ENCODE results near the gene KLHDC8A. TPM values are rescaled to one million over a fixed set of nuclear protein-coding genes. Genes with fewer than 3 reads are reported as not detected.

KLHDC8A gene
- total and polyA plus RNA-seq, 2 of the 4 experiments (the other 2 are of a cell fraction), result not detected

GRCh38 chr1:205335692-205336091, 21.0 kb downstream of the KLHDC8A start:
- Histone ChIP-seq H3K27me3 (ENCODE audit: control insufficient read depth, insufficient read depth, low read length) (peaks cover 69% of the 10 kb centered on the region), H3K27ac (ENCODE audit: insufficient read depth, low read length) (no peak overlapping the region), H2BK20ac (ENCODE audit: low read depth, low read length) (no peak overlapping the region), H2BK120ac (ENCODE audit: low read depth, low read length) (no peak overlapping the region), H3K4ac (ENCODE audit: low read depth, low read length) (no peak overlapping the region), H4K91ac (ENCODE audit: insufficient read depth, low read depth, low read length) (no peak overlapping the region), H2BK15ac (ENCODE audit: low read depth, low read length) (no peak overlapping the region), H3K14ac (replicated peaks; ENCODE audit: low read depth, low read length) (no peak overlapping the region), H3K4me3 (ENCODE audit: insufficient read depth, low read depth, low read length) (no peak overlapping the region), H4K8ac (ENCODE audit: low read depth in 2 of 2, low read length in 2 of 2) (no peak overlapping the region), H3K4me1 (ENCODE audit: control insufficient read depth, insufficient read depth, low read length) (no peaks in the 10 kb centered on the region), H3K18ac (ENCODE audit: low read depth, low read length) (no peak overlapping the region), H4K5ac (ENCODE audit: low read depth, low read length) (no peak overlapping the region), H3K79me1 (ENCODE audit: low read depth in 1 of 2, low read length in 2 of 2) (no peaks in the 10 kb centered on the region), H3K36me3 (ENCODE audit: control insufficient read depth, insufficient read depth, low read length) (no peaks in the 10 kb centered on the region), H3K9me3 (ENCODE audit: control insufficient read depth, insufficient read depth, low read length) (no peaks in the 10 kb centered on the region), H3K23ac (ENCODE audit: low read depth, low read length) (no peak overlapping the region), H3K9me1 (ENCODE audit: insufficient read depth, low read length) (no peaks in the 10 kb centered on the region), H2BK5ac (ENCODE audit: low read depth, low read length, poor library complexity, severe bottlenecking) (no peak overlapping the region), H2AK5ac (ENCODE audit: low read depth, low read length) (no peak overlapping the region), H2AFZ (replicated peaks; ENCODE audit: low read length, poor library complexity) (no peak overlapping the region), H3K56ac (ENCODE audit: extremely low read depth, insufficient read depth, low read length) (no peak overlapping the region), H4K20me1 (ENCODE audit: insufficient read depth, low read length) (no peaks in the 10 kb centered on the region; the same call in 1 of the 2 replicates), H3K4me2 (ENCODE audit: low read depth, low read length) (no peak overlapping the region), H3K9ac (ENCODE audit: low read depth, low read length) (no peak overlapping the region), H2AK9ac (replicated peaks; ENCODE audit: low read depth, low read length, poor library complexity) (no peak overlapping the region)
- no CpG with 5 or more reads among the region's 4 CpGs for WGBS, 2 experiments (ENCODE audit: extremely low coverage in 2 of 2, insufficient read length in 1 of 2)
- ChIA-PET CTCF (interaction anchor here (0.6 to 3.0 kb wide), 10 partner anchors 10 to 226 kb away, joined by 3 to 14 read pairs (median 4); no protein-coding TSS in a partner anchor), POLR2A (ENCODE audit: unreplicated experiment) (no interaction called here)
- in situ Hi-C loops (cut with MboI; ENCODE audit: low sequenced_read_pairs), result loop anchor here (5.0 to 10.0 kb wide), 2 partner anchors 187 to 351 kb away; no protein-coding TSS in a partner anchor
- peak; percentile 62 for DNase-seq
- peak; percentile 95 for ATAC-seq (ENCODE audit: low read depth)
- BruUV-seq (replicated peaks), result no TSS peak
- dilution Hi-C loops (cut with HindIII; ENCODE audit: low sequenced_read_pairs, unreplicated experiment), result no loop called here
- TF ChIP-seq ELK1 (IDR thresholded peaks at IDR 0.05; ENCODE audit: borderline replicate concordance, low read depth, low read length), result no peak
- TF ChIP-seq CHD1 (IDR thresholded peaks at IDR 0.05; ENCODE audit: low read depth, low read length), result no peak
- TF ChIP-seq USF2 (IDR thresholded peaks at IDR 0.05; ENCODE audit: low read depth, low read length), result no peak
- TF ChIP-seq MAFK (IDR thresholded peaks at IDR 0.05; ENCODE audit: low read depth, low read length), result no peak
- no peak for TF ChIP-seq RFX5 (IDR thresholded peaks at IDR 0.05; ENCODE audit: low read depth, low read length)
- no peak for TF ChIP-seq MXI1 (IDR thresholded peaks at IDR 0.05; ENCODE audit: borderline replicate concordance, low read depth, low read length)
- TF ChIP-seq BHLHE40 (IDR thresholded peaks at IDR 0.05; ENCODE audit: low read depth, low read length), result no peak
- TF ChIP-seq SMC3 (IDR thresholded peaks at IDR 0.05; ENCODE audit: low read depth, low read length), result peak; percentile 93
- TF ChIP-seq POLR2A (IDR thresholded peaks at IDR 0.05; ENCODE audit: low read depth, low read length), result no peak
- TF ChIP-seq RCOR1 (IDR thresholded peaks at IDR 0.05; ENCODE audit: insufficient replicate concordance, low read length), result peak; percentile 35
- TF ChIP-seq FOS (IDR thresholded peaks at IDR 0.05; ENCODE audit: low read depth, low read length), result no peak
- no peak for TF ChIP-seq CEBPB (IDR thresholded peaks at IDR 0.05; ENCODE audit: low read depth, low read length)
- peak; percentile 99 for TF ChIP-seq CTCF (conservative IDR thresholded peaks at IDR 0.05; ENCODE audit: low read depth, low read length)
- TF ChIP-seq NFE2L2 (IDR thresholded peaks at IDR 0.05; ENCODE audit: low read depth, low read length), result no peak
- peak; percentile 40; the same call in 1 of the 2 replicates for TF ChIP-seq MAZ (IDR thresholded peaks at IDR 0.05; ENCODE audit: borderline replicate concordance, low read depth, low read length)
- TF ChIP-seq RAD21 (IDR thresholded peaks at IDR 0.05; ENCODE audit: low read length), result peak; percentile 90
- intact Hi-C loops (cut with micrococcal nuclease), result loop anchor here (1.0 kb wide), 2 partner anchors 150 to 189 kb away; no protein-coding TSS in a partner anchor

Data from IMR-90 (cell line).